ENCODE results near the gene LRRN4. TPM values are rescaled to one million over a fixed set of nuclear protein-coding genes. Genes with fewer than 3 reads are reported as not detected.

LRRN4 gene
- total and polyA plus RNA-seq, 4 donors, result 0.14 to 0.18 (median 0.16) TPM

- Histone ChIP-seq H3K27me3 (ENCODE audit: control insufficient read depth in 4 of 4, insufficient read depth in 4 of 4, low read length in 3 of 4) (no peaks in the 10 kb centered on the region), H3K4me3 (ENCODE audit: low read depth in 1 of 3, low read length in 3 of 3) (no peak overlapping the region), H3K9ac (ENCODE audit: low read depth in 1 of 2, low read length in 2 of 2) (no peak overlapping the region), H3K27ac (ENCODE audit: low read depth in 1 of 2, low read length in 2 of 2) (no peak overlapping the region), H3K4me1 (ENCODE audit: control insufficient read depth in 4 of 4, insufficient read depth in 4 of 4, low read length in 3 of 4) (peaks cover 0 to 8% (median 3%) of the 10 kb centered on the region in 4 donors), H3K9me3 (ENCODE audit: control insufficient read depth in 4 of 4, low read length in 3 of 4) (no peaks in the 10 kb centered on the region), H3K36me3 (ENCODE audit: control insufficient read depth in 4 of 4, insufficient read depth in 3 of 4, low read depth in 1 of 4, low read length in 3 of 4) (no peaks in the 10 kb centered on the region)
- 76% methylated on average over 2 of the region's 2 CpGs for WGBS
- no peak for DNase-seq (ENCODE audit: low spot score)
- TF ChIP-seq SP1 (IDR thresholded peaks at IDR 0.05) (no peak), MAX (IDR thresholded peaks at IDR 0.05) (no peak), CTCF (IDR thresholded peaks at IDR 0.05; ENCODE audit: low read depth, low read length, missing input control) (no peak), JUND (IDR thresholded peaks at IDR 0.05) (peak in 1 of 2 donors; percentile 34), RAD21 (IDR thresholded peaks at IDR 0.05) (no peak), HNF4A (conservative IDR thresholded peaks at IDR 0.05) (peak in 1 of 2 donors; percentile 13), GABPA (IDR thresholded peaks at IDR 0.05 in 1 of 2, conservative IDR thresholded peaks at IDR 0.05 in 1 of 2) (no peak)
These were observed 27.4 kb upstream of the LRRN4 start for GRCh38 chr20:6081236-6081635.

- H3K4me3 ChIP-seq (ENCODE audit: low read depth in 1 of 3, low read length in 3 of 3), result no peak overlapping the region
- H3K27ac ChIP-seq (ENCODE audit: low read depth in 1 of 2, low read length in 2 of 2), result no peak overlapping the region
- no peak for DNase-seq (ENCODE audit: low spot score)
- no peak for TF ChIP-seq RAD21 (IDR thresholded peaks at IDR 0.05)
- TF ChIP-seq MAX (IDR thresholded peaks at IDR 0.05), result no peak
- no peak for TF ChIP-seq JUND (IDR thresholded peaks at IDR 0.05)
- TF ChIP-seq ZBTB33 (IDR thresholded peaks at IDR 0.05), result no peak
- TF ChIP-seq HNF4G (IDR thresholded peaks at IDR 0.05), result no peak
- TF ChIP-seq GABPA (IDR thresholded peaks at IDR 0.05 in 1 of 2, conservative IDR thresholded peaks at IDR 0.05 in 1 of 2), result no peak
- TF ChIP-seq FOXA2 (IDR thresholded peaks at IDR 0.05), result no peak
- no peak for TF ChIP-seq HNF4A (conservative IDR thresholded peaks at IDR 0.05)
- no peak for TF ChIP-seq YY1 (IDR thresholded peaks at IDR 0.05)
- no peak for TF ChIP-seq EGR1 (IDR thresholded peaks at IDR 0.05; ENCODE audit: low read depth in 2 of 2)
- TF ChIP-seq SP1 (IDR thresholded peaks at IDR 0.05), result no peak
- 70% methylated on average over 2 of the region's 2 CpGs for WGBS
- peaks cover 8 to 30% (median 21%) of the 10 kb centered on the region in 4 donors for H3K4me1 ChIP-seq (ENCODE audit: control insufficient read depth in 4 of 4, insufficient read depth in 4 of 4, low read length in 3 of 4)
- H3K9ac ChIP-seq (ENCODE audit: low read depth in 1 of 2, low read length in 2 of 2), result no peak overlapping the region
- H3K27me3 ChIP-seq (ENCODE audit: control insufficient read depth in 4 of 4, insufficient read depth in 4 of 4, low read length in 3 of 4), result no peaks in the 10 kb centered on the region
- no peaks in the 10 kb centered on the region for H3K9me3 ChIP-seq (ENCODE audit: control insufficient read depth in 4 of 4, low read length in 3 of 4)
- no peaks in the 10 kb centered on the region for H3K36me3 ChIP-seq (ENCODE audit: control insufficient read depth in 4 of 4, insufficient read depth in 3 of 4, low read depth in 1 of 4, low read length in 3 of 4)
These were observed 25.2 kb upstream of the LRRN4 start for GRCh38 chr20:6079016-6079415.

Measured in liver (tissue), 9 donors.